Endothelial cell of hepatic sinusoid (primary cell): Measurements from ENCODE around the gene CLEC11A.
"Not testable (repeated sequence)": the region's sequence is repeated elsewhere in the genome, so short reads cannot be mapped to it uniquely, and the experiment has no call there.

Source experiments
- in situ Hi-C: cut with HindIII; loops from 2 replicates; pipeline ENCODE4 v1.10.0; 2017; ENCODE audit warnings: low sequenced_read_pairs

The CLEC11A gene

DNA sequence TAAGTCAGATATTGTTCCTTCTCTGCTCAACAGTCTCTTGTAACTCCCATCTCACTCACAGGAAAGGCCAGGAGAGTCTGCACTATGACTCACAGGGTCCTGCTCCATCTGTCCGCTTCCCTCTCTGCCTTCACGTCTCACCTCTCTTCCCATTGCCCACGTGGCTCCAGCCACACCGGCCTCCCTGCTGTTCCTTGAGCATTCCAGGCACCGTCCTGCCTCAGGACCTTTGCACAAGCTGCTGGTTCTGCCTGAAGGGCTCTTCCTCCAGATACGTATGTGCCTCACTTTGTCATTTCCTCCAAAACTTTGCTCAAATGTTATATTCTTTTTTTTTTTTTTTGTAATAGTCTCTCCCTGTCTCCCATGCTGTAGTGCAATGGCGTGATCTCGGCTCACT, 33.1 kb downstream of the CLEC11A start:
- in situ Hi-C loops: not testable (repeated sequence)

DNA sequence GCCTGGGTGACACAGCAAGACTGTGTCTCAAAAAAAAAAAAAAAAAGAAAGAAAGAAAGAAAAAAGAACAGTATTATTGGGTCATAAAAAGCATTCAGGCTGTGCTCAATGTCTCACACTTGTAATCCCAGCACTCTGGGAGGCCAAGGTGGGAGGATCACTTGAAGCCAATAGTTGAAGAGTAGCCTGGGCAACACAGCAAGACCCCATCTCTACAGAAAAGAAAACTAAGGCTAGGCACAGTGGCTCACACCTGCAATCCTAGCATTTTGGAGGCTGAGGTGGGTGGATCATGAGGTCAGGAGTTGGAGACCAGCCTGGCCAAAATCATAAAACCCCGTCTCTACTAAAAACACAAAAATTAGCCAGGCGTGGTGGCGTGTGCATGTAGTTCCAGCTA, 34.5 kb downstream of the CLEC11A start:
- in situ Hi-C loops: not testable (repeated sequence)

DNA sequence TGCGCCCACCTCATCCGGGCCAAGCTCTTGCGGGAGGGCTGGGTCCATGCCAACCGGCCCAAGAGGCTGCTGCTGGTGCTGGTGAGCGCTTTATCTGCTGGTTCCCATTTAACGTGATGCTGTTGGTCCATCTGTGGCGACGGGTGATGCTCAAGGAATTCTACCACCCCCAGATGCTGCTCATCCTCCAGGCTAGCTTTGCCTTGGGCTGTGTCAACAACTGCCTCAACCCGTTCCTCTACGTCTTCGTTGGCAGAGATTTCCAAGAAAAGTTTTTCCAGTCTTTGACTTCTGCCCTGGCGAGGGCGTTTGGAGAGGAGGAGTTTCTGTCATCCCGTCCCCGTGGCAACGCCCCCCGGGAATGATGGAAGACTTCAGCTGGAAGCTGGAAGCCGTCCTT, 35.9 kb downstream of the CLEC11A start:
- in situ Hi-C loops: not testable (repeated sequence)

DNA sequence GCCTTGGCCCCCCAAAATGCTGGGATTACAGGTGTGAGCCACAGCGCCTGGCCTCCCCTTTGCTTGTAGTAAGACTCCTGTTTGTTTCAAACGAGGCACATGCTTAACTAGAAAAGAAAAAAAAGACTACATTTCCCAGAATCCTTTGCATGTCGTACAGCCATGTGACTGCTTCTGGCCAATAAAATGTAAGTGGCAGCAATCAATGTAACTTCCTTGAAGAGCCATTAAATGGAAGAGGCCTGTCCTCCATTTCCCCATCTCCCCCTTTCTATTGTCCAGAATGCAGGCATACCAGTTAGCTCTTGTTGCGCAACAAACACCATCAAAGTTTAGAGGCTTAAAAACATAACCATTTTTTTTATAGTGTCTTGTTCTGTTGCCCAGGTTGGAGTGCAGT, 36.7 kb downstream of the CLEC11A start:
- in situ Hi-C loops: no loop called here

DNA sequence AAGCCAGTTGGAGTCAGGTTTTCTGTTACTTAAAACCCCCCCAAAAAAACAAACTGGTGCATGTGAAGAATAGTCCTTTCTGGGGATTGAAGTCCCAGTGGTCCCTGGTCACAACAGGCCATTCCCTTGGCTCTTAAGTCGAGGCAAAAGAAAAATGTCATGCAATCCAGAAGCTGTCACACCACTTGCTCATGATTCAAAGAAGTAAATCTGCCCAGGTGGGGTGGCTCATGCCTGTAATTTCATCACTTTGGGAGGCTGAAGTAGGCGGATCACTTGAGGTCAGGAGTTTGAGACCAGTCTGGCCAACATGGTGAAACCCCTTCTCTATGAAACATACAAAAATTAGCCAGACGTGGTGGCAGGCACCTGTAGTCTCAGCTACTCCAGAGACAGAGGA, 38.3 kb downstream of the CLEC11A start:
- in situ Hi-C loops: not testable (repeated sequence)

DNA sequence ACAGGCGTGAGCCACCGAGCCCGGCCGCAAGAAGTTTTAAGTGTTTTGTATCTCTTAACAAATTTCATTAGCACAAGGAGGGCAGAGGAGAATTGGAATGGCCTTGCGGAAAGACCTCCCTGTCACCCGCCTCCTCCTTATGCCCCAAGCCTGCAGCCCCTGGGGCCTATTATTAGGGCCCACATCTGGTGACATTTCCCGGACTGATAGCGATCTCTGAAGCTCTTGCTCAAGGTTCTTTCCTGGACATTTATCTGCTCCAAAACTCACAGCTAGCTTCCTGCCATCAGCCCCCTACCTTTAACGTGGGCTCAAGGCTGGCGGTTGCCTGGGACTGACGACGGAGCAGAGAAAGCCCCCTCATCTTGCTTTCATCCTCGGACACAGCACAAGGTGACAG, 40.4 kb downstream of the CLEC11A start:
- in situ Hi-C loops: not testable (repeated sequence)

DNA sequence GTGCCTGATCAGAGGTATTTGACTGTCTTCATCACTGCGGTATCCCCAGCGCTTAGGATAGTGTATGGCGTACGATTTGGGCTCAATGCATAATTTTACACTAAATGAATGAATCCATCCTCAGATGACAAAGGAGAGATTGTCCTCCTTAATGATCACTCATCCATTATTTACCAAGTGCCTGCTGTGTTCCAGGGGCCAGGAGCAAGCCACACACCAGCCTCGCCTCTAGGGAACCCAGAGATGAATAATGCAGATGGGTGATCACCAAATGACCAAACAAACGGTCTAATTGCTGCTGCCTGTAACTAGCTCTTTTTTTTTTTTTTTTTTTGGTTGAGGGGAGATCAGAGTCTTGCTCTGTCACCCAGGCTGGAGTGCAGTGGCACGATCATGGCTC, 41.2 kb downstream of the CLEC11A start:
- in situ Hi-C loops: no loop called here

DNA sequence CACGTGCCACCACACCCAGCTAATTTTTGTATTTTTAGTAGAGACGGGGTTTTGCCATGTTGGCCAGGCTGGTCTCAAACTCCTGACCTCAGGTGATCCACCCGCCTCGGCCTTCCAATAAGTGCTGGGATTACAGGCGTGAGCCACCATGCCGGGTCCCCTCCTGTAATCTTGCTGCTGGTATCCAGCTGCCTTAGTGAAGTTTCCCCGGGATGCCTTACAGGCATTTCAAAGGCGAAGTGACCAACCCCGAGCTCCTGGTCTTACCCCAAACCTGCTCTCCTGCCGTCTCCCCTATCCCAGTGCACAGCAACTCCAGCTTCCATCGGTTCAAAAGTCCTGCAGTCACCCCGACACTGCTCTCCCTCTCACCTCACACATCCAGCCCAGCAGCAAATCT, 43.6 kb downstream of the CLEC11A start:
- in situ Hi-C loops: loop anchor here (5.0 kb wide), 1 partner anchor 69 kb away; no protein-coding TSS in a partner anchor

DNA sequence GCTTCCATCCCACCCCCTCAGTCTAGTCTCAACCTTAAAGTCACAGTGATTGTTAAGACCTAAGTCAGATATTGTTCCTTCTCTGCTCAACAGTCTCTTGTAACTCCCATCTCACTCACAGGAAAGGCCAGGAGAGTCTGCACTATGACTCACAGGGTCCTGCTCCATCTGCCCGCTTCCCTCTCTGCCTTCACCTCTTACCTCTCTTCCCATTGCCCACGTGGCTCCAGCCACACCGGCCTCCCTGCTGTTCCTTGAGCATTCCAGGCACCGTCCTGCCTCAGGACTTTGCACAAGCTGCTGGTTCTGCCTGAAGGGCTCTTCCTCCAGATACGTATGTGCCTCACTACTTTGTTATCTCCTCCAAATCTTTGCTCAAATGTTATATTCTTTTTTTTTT, 44.1 kb downstream of the CLEC11A start:
- in situ Hi-C loops: loop anchor here (5.0 kb wide), 1 partner anchor 70 kb away; no protein-coding TSS in a partner anchor

DNA sequence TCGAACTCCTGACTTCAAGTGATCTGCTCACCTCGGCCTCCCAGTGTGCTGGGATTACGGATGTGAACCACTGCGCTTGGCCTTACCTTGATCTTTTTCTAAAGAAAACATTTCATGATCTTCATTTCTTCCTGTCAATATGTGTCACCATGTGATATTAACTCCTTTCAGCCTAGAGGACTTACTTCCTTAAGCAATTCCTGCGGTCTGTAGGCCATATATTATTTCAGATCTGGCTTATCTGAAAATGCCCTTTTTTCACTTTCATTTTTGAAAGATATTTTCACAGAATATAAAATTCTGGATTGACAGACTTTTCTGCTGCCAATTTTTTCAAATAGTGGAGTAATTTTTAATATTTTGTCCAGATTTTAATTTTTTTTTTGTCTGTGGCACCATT, 45.1 kb downstream of the CLEC11A start:
- in situ Hi-C loops: loop anchor here (5.0 kb wide), 1 partner anchor 71 kb away; no protein-coding TSS in a partner anchor

DNA sequence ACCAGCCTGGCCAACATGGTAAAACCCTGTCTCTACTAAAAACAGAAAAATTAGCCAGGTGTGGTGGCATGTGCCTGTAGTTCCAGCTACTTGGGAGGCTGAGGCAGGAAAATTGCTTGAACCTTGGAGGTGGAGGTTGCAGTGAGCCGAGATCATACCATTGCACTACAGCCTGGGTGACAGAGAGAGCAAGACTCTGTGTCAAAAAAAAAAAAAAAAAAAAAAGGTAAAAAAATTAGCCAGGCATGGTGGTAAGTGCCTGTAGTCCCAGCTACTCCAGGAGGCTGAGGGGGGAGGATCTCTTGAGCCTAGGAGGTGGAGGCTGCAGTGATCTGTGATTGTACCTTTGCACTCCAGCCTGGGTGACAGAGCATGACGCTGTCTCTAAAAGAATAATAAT, 47.0 kb downstream of the CLEC11A start, which contains the start of gene GPR32:
Gene GPR32, plus strand, starts transcription at position 301 of the 400 bp plus-strand sequence. CDS start 137 bp downstream, outside the sequence.
- in situ Hi-C loops: not testable (repeated sequence)

DNA sequence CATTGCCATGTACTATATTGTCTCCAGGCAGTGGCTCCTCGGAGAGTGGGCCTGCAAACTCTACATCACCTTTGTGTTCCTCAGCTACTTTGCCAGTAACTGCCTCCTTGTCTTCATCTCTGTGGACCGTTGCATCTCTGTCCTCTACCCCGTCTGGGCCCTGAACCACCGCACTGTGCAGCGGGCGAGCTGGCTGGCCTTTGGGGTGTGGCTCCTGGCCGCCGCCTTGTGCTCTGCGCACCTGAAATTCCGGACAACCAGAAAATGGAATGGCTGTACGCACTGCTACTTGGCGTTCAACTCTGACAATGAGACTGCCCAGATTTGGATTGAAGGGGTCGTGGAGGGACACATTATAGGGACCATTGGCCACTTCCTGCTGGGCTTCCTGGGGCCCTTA, 47.7 kb downstream of the CLEC11A start:
- in situ Hi-C loops: no loop called here

DNA sequence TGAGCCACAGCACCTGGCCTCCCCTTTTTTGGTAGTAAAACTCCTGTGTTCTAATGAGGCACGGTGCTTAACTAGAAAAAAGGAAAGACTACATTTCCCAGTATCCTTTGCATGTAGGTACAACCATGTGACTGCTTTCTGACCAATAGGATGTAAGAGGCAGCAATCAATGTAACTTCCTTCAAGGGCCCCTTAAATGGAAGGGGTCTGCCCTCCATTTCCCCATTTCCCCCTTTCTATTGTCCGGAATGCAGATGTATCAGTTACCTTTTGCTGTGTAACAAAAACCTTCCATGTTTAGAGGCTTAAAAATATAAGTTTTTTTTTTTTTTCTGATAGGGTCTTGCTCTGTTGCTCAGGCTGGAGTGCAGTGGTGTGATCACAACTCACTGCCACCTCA, 49.3 kb downstream of the CLEC11A start:
- in situ Hi-C loops: no loop called here

DNA sequence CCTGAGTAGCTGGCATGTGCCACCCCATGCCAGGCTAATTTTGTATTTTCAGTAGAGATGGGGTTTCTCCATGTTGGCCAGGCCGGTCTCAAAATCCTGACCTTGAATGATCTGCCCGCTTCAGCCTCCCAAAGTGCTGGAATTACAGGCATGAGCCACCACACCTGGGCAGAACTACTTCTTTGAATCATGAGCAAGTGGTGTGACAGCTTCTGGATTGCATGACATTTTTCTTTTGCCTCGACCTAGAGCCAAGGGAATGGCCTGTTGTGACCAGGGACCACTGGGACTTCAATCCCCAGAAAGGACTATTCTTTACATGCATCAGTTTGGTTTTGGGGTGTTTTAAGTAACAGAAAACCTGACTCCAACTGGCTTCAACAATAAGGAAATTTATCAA, 49.7 kb downstream of the CLEC11A start:
- in situ Hi-C loops: not testable (repeated sequence)

DNA sequence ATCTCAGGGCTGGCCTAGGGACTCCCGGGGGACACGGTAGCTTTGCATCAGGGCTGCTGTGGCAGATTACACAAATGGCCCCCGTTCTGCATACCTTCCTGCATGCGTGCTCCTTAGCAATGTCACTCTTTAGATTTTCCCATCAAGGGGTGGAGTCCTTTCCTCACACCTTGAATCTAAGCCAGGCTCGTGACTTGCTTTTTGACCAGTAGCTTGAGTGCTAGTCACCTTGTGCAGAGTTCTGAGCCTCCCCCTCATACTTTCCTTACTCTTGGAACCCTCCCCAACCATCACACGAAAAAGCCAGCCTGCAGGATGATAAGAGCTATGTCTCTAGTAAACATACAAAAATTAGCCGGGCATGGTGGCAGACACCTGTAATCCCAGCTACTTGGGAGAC, 50.3 kb downstream of the CLEC11A start:
- in situ Hi-C loops: not testable (repeated sequence)
